Measurements from ENCODE around the gene NUDT16L1.
A peak's percentile ranks its signal among the peaks of the same experiment; 100 is the strongest.

Gene NUDT16L1

GRCh38 chr16:4668313-4668960 is 24.9 kb upstream of the NUDT16L1 start:
- no peaks in the 10 kb centered on the region for H3K27me3 ChIP-seq (ENCODE audit: insufficient read depth, poor library complexity, severe bottlenecking)
- no peak overlapping the region for H3K4me3 ChIP-seq (replicated peaks; ENCODE audit: insufficient read depth, low read length)
- TF ChIP-seq GABPA (IDR thresholded peaks at IDR 0.05; ENCODE audit: low read depth), result no peak
- no peak for TF ChIP-seq CTCF (IDR thresholded peaks at IDR 0.05; ENCODE audit: insufficient read depth, low read length)
- no peak for TF ChIP-seq SPI1 (IDR thresholded peaks at IDR 0.05; ENCODE audit: borderline replicate concordance, low read depth)
- TF ChIP-seq POLR2AphosphoS5 (IDR thresholded peaks at IDR 0.05; ENCODE audit: low read depth), result no peak
- no peak for TF ChIP-seq REST (IDR thresholded peaks at IDR 0.05; ENCODE audit: insufficient replicate concordance, low read depth)
- no peak for DNase-seq (ENCODE audit: low read depth in 1 of 2, low spot score in 1 of 2)
- H3K27ac ChIP-seq (replicated peaks), result no peak overlapping the region

GRCh38 chr16:4673387-4674046 is 19.8 kb upstream of the NUDT16L1 start:
- Histone ChIP-seq H3K4me3 (replicated peaks; ENCODE audit: insufficient read depth, low read length) (no peak overlapping the region), H3K27me3 (ENCODE audit: insufficient read depth, poor library complexity, severe bottlenecking) (no peaks in the 10 kb centered on the region), H3K27ac (replicated peaks) (peak overlapping the region; percentile 25; the same call in 1 of the 2 replicates)
- TF ChIP-seq GABPA (IDR thresholded peaks at IDR 0.05; ENCODE audit: low read depth) (no peak), REST (IDR thresholded peaks at IDR 0.05; ENCODE audit: insufficient replicate concordance, low read depth) (no peak), POLR2AphosphoS5 (IDR thresholded peaks at IDR 0.05; ENCODE audit: low read depth) (no peak), SPI1 (IDR thresholded peaks at IDR 0.05; ENCODE audit: borderline replicate concordance, low read depth) (no peak), CTCF (IDR thresholded peaks at IDR 0.05; ENCODE audit: insufficient read depth, low read length) (no peak)
- DNase-seq (ENCODE audit: low read depth in 1 of 2, low spot score in 1 of 2), result no peak

GRCh38 chr16:4674926-4675530 is 18.3 kb upstream of the NUDT16L1 start:
- Histone ChIP-seq H3K27ac (replicated peaks) (peak overlapping the region; percentile 81; the same call in 1 of the 2 replicates), H3K27me3 (ENCODE audit: insufficient read depth, poor library complexity, severe bottlenecking) (no peaks in the 10 kb centered on the region), H3K4me3 (replicated peaks; ENCODE audit: insufficient read depth, low read length) (no peak overlapping the region)
- no peak for TF ChIP-seq SPI1 (IDR thresholded peaks at IDR 0.05; ENCODE audit: borderline replicate concordance, low read depth)
- TF ChIP-seq REST (IDR thresholded peaks at IDR 0.05; ENCODE audit: insufficient replicate concordance, low read depth), result no peak
- TF ChIP-seq GABPA (IDR thresholded peaks at IDR 0.05; ENCODE audit: low read depth), result no peak
- TF ChIP-seq POLR2AphosphoS5 (IDR thresholded peaks at IDR 0.05; ENCODE audit: low read depth), result no peak
- TF ChIP-seq CTCF (IDR thresholded peaks at IDR 0.05; ENCODE audit: insufficient read depth, low read length), result no peak
- DNase-seq (ENCODE audit: low read depth in 1 of 2, low spot score in 1 of 2), result no peak
